Measurements from ENCODE around the gene CWC15.
"Not testable (repeated sequence)": the region's sequence is repeated elsewhere in the genome, so short reads cannot be mapped to it uniquely, and the experiment has no call there.

Gene CWC15

DNA sequence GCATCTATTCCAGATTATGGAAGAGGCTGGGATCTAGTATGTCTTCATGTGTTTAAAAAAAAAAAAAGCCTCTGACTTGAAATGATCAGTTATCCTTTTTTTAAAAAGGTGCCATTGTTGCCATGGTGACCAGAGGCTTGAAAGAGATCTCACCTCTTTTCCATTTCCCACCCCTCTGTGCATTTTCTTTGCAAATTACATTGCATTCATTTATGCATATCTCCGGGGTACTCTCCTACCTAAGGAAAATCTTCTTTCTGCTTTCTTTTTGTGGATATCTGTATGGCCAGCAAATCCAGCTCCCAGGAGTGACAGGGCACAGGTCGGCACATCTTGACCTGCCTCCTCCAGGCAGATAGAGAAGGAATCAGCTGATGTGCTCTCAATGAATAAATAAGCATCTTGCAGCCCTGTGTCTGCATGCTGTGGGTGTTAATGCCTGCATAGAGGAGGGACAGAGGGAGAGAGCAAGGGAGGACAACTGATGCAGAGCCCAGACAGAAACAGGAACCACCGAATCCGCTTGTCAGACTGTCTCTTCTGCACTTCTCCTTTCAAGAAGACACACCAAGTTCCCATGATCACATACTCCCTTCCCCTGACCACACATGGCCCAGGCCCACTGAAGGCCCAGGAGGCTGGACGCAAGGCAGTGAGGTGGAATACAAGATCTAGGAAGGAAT lies 50.9 kb downstream of the CWC15 start:
- DNase-seq (ENCODE audit: low read depth in 2 of 3, low spot score in 2 of 3), result no peak

- DNase-seq (ENCODE audit: low read depth in 2 of 3, low spot score in 2 of 3), result no peak
Observed at GRCh38 chr11:94920311-94920710, 53.0 kb downstream of the CWC15 start.

DNA sequence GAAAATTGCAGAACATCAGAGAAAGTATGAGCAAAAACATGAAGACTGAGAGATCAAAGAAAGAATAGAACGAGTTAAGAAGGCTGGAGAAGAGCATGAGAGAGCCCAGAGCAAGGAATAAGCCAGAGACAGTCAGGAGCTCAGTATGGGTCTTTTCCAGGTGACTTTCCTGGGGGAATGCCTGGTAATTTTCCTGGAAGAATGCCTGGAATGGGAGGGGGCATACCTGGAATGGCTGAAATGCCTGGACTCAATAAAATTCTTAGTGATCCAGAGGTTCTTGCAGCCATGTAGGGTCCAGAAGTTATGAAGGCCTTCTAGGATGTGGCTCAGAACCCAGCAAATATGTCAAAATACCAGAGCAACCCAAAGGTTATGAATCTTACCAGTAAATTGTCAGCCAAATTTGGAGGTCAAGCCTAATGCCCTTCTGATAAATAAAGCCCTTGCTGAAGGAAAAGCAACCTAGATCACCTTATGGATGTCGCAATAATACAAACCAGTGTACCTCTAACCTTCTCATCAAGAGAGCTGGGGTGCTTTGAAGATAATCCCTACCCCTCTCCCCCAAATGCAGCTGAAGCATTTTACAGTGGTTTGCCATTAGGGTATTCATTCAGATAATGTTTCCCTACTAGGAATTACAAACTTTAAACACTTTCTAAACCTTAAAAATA lies 59.5 kb downstream of the CWC15 start:
- DNase-seq (ENCODE audit: low read depth in 2 of 3, low spot score in 2 of 3), result not testable (repeated sequence)

GRCh38 chr11:94912806-94913205 lies 60.5 kb downstream of the CWC15 start:
- DNase-seq (ENCODE audit: low read depth in 2 of 3, low spot score in 2 of 3), result no peak

All from activated CD8-positive, alpha-beta memory T cell treated with anti-CD3 and anti-CD28 coated beads for 48 hours (primary cell).